Left lung (tissue), 10 donors: Measurements from ENCODE around the gene ZSCAN5A. TPM values are rescaled to one million over a fixed set of nuclear protein-coding genes. Genes with fewer than 3 reads are reported as not detected.

Experiments
- ATAC-seq: fragments of 200-7000 bp; cut with Tn5 transposase; one replicate; pipeline ENCODE4 v1.9.1; 2020; ENCODE audit warnings: moderate library complexity
- DNase-seq, 4 donors: peaks; one replicate each; pipeline ENCODE4 v3.0.0-alpha.2; 2013 to 2020
- H3K27ac ChIP-seq, 2 donors: fragments of 200-600 bp; sonication (generic) in 1 of 2; one replicate each; pipeline versions ENCODE4 v1.5.0 to v1.8.0; 2020 to 2021
- H3K27me3 ChIP-seq, 2 donors: fragments of 200-600 bp; sonication (generic) in 1 of 2; one replicate each; pipeline versions ENCODE4 v1.5.0 to v1.8.0; 2020 to 2021
- H3K36me3 ChIP-seq, 2 donors: fragments of 200-600 bp; sonication (generic) in 1 of 2; one replicate each; pipeline versions ENCODE4 v1.5.0 to v1.8.0; 2020 to 2021
- H3K4me1 ChIP-seq, 2 donors: fragments of 200-600 bp; one replicate each; pipeline ENCODE4 v1.8.0; 2021
- H3K4me3 ChIP-seq, 2 donors: fragments of 200-600 bp; sonication (generic) in 1 of 2; one replicate each; pipeline versions ENCODE4 v1.5.0 to v1.8.0; 2020 to 2021; ENCODE audit warnings: mild to moderate bottlenecking in 1 of 2
- H3K9me3 ChIP-seq, 2 donors: fragments of 200-600 bp; sonication (generic) in 1 of 2; one replicate each; pipeline versions ENCODE4 v1.5.0 to v1.8.0; 2020 to 2021
- CTCF ChIP-seq, 2 donors: fragments of 200-600 bp; sonication (generic) in 1 of 2; IDR thresholded peaks; one replicate each; pipeline versions ENCODE4 v1.5.0 to v1.8.0; 2021; ENCODE audit warnings: antibody characterized with exemption in 2 of 2
- intact Hi-C, 2 donors: fragments of 100-400 bp; cut with DNase I; formaldehyde crosslinking; loops; one replicate each; pipeline versions ENCODE4 v1.11.2 to v1.14.2; 2022
- polyA plus RNA-seq, 6 donors: library from polyadenylated mRNA; unstranded; fragments of 120-200 nt; gene quantifications; one replicate each; pipeline ENCODE4 v1.2.1, GENCODE V29; 2013; ENCODE audit not compliant: insufficient read length in 6 of 6
- total RNA-seq, 2 donors: library from RNA; stranded (reverse); fragmentation: NEBNext Ultra II Directional; extraction: Animal tissue kit (Norgen Biotek cat#: 25700); gene quantifications; one replicate each; pipeline ENCODE4 v1.2.1, GENCODE V29; 2021
- donor health status: DM: no; HTN: yes; CAD: no.
- donor health status: DM: no; HTN: no; CAD: no.

The ZSCAN5A gene
- total and polyA plus RNA-seq, 8 donors = 6.8 to 21.8 (median 16.9) TPM

GRCh38 chr19:56333506-56333905 lies 18.9 kb upstream of the ZSCAN5A start:
- H3K27ac ChIP-seq = no peak overlapping the region
- peaks cover 0 to 4% of the 10 kb centered on the region in 2 donors for H3K9me3 ChIP-seq
- DNase-seq (no peak), ATAC-seq (peak; percentile 87)
- intact Hi-C loops = loop anchor here in 1 of 2 donors (5.0 kb wide), 1 partner anchor 76 kb away; no protein-coding TSS in a partner anchor
- TF ChIP-seq CTCF (IDR thresholded peaks at IDR 0.05) = peak; percentile 36 to 58
- no peaks in the 10 kb centered on the region for H3K36me3 ChIP-seq
- no peaks in the 10 kb centered on the region for H3K27me3 ChIP-seq
- H3K4me3 ChIP-seq = no peak overlapping the region
- H3K4me1 ChIP-seq = no peaks in the 10 kb centered on the region

- Histone ChIP-seq H3K9me3 (peaks cover 0 to 4% of the 10 kb centered on the region in 2 donors), H3K36me3 (no peaks in the 10 kb centered on the region), H3K4me1 (no peaks in the 10 kb centered on the region), H3K4me3 (no peak overlapping the region), H3K27me3 (no peaks in the 10 kb centered on the region), H3K27ac (no peak overlapping the region)
- DNase-seq (no peak), ATAC-seq (no peak)
- intact Hi-C loops = loop anchor here in 1 of 2 donors (5.0 kb wide), 1 partner anchor 75 kb away; no protein-coding TSS in a partner anchor
- TF ChIP-seq CTCF (IDR thresholded peaks at IDR 0.05) = no peak
Measured at GRCh38 chr19:56332695-56333094, 18.1 kb upstream of the ZSCAN5A start.

- no peak for DNase-seq
- no peaks in the 10 kb centered on the region for H3K9me3 ChIP-seq
- peaks cover 0 to 28% of the 10 kb centered on the region in 2 donors for H3K4me1 ChIP-seq
- no peak for TF ChIP-seq CTCF (IDR thresholded peaks at IDR 0.05)
- peak; percentile 18 for ATAC-seq
- intact Hi-C loops = no loop called here
- H3K4me3 ChIP-seq = no peak overlapping the region
- H3K27ac ChIP-seq = no peak overlapping the region
- H3K27me3 ChIP-seq = no peaks in the 10 kb centered on the region
- H3K36me3 ChIP-seq = no peaks in the 10 kb centered on the region
Measured at GRCh38 chr19:56324436-56324835, 9.8 kb upstream of the ZSCAN5A start.

- peak; percentile 33 for ATAC-seq
- H3K4me3 ChIP-seq = no peak overlapping the region
- DNase-seq = no peak
- intact Hi-C loops = no loop called here
- no peaks in the 10 kb centered on the region for H3K27me3 ChIP-seq
- H3K36me3 ChIP-seq = no peaks in the 10 kb centered on the region
- H3K27ac ChIP-seq = peak overlapping the region in 1 of 2 donors; percentile 67
- H3K4me1 ChIP-seq = peaks cover 0 to 41% of the 10 kb centered on the region in 2 donors
- TF ChIP-seq CTCF (IDR thresholded peaks at IDR 0.05) = no peak
- H3K9me3 ChIP-seq = no peaks in the 10 kb centered on the region
Measured at GRCh38 chr19:56321989-56322440, 7.4 kb upstream of the ZSCAN5A start.

GRCh38 chr19:56321254-56321988 lies 6.8 kb upstream of the ZSCAN5A start:
- Histone ChIP-seq H3K4me1 (peaks cover 0 to 41% of the 10 kb centered on the region in 2 donors), H3K36me3 (no peaks in the 10 kb centered on the region), H3K27ac (peak overlapping the region in 1 of 2 donors; percentile 67), H3K9me3 (no peaks in the 10 kb centered on the region), H3K4me3 (no peak overlapping the region), H3K27me3 (no peaks in the 10 kb centered on the region)
- no peak for TF ChIP-seq CTCF (IDR thresholded peaks at IDR 0.05)
- ATAC-seq (no peak), DNase-seq (no peak)
- intact Hi-C loops = no loop called here
